ENCODE data around the gene C1orf174. TPM values are rescaled to one million over a fixed set of nuclear protein-coding genes. Genes with fewer than 3 reads are reported as not detected.

The C1orf174 gene
- total RNA-seq, 1 experiment from 2014 or later = 21.1 TPM

DNA sequence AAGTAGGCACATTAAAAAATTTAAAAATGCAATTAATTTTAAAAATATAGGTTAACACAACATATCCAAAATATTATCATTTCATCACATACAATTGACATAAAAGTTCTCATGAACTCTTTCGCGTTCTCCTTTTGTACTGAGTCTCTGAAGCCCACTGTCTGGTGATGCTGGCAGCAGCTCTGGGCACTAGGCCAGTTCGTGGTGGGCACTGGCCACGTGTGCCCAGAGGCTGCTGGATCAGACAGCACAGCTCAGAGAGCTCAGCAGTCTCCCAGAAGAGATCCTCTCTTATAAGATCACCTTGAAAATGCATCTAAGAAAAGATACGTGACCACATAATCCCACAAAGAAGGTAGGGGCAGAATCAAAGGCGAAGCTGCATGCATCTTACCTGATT, 53.0 kb downstream of the C1orf174 start:
- no peak overlapping the region for H3K23ac ChIP-seq (ENCODE audit: insufficient read length, low read depth, low read length)
- TF ChIP-seq, protein P1, sequence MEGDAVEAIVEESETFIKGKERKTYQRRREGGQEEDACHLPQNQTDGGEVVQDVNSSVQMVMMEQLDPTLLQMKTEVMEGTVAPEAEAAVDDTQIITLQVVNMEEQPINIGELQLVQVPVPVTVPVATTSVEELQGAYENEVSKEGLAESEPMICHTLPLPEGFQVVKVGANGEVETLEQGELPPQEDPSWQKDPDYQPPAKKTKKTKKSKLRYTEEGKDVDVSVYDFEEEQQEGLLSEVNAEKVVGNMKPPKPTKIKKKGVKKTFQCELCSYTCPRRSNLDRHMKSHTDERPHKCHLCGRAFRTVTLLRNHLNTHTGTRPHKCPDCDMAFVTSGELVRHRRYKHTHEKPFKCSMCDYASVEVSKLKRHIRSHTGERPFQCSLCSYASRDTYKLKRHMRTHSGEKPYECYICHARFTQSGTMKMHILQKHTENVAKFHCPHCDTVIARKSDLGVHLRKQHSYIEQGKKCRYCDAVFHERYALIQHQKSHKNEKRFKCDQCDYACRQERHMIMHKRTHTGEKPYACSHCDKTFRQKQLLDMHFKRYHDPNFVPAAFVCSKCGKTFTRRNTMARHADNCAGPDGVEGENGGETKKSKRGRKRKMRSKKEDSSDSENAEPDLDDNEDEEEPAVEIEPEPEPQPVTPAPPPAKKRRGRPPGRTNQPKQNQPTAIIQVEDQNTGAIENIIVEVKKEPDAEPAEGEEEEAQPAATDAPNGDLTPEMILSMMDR (conservative IDR thresholded peaks at IDR 0.05) = no peak
- Mint-ChIP-seq H3K4me3 (no peak overlapping the region), H3K27ac (no peak overlapping the region), H3K27me3 (ENCODE audit: low read depth) (no peaks in the 10 kb centered on the region), H3K36me3 (ENCODE audit: insufficient read depth in 1 of 3, low read depth in 3 of 3) (peaks cover 8 to 39% (median 38%) of the 10 kb centered on the region in 3 experiments), H3K9me3 (no peaks in the 10 kb centered on the region), H3K4me1 (no peaks in the 10 kb centered on the region)
- no peak overlapping the region for H4K8ac ChIP-seq (replicated peaks; ENCODE audit: insufficient read length, low read depth, low read length)
- no peak overlapping the region for H3K14ac ChIP-seq (ENCODE audit: insufficient read depth, low read length)
- H3K79me2 ChIP-seq (ENCODE audit: insufficient read depth, low read length) = no peaks in the 10 kb centered on the region
- no peak overlapping the region for H2BK20ac ChIP-seq (ENCODE audit: low read depth, low read length, poor library complexity, severe bottlenecking)
- H3K27me3 ChIP-seq (ENCODE audit: insufficient read depth, low read length) = no peaks in the 10 kb centered on the region
- H3K56ac ChIP-seq (ENCODE audit: insufficient read length, low read depth, low read length) = no peak overlapping the region
- H2AK5ac ChIP-seq (ENCODE audit: insufficient read length, low read length) = no peak overlapping the region
- H2AFZ ChIP-seq (ENCODE audit: low read length) = no peak overlapping the region
- no peak overlapping the region for H2BK12ac ChIP-seq (ENCODE audit: insufficient read length, low read depth, low read length)
- no peaks in the 10 kb centered on the region for H3K23me2 ChIP-seq (ENCODE audit: insufficient read length, low read depth, low read length, poor library complexity, severe bottlenecking)
- no peak overlapping the region for H3T11ph ChIP-seq (ENCODE audit: low read length)
- no peak overlapping the region for H2BK15ac ChIP-seq (ENCODE audit: low read depth, low read length)
- no peaks in the 10 kb centered on the region for H4K20me1 ChIP-seq (ENCODE audit: control insufficient read depth, insufficient read depth, insufficient read length)
- H3K9ac ChIP-seq (ENCODE audit: extremely low read depth, insufficient read length, low read length) = no peak overlapping the region
- no peak overlapping the region for H3K4ac ChIP-seq (ENCODE audit: low read depth, low read length)
- H3K9me3 ChIP-seq (ENCODE audit: control insufficient read depth, low read depth, low read length) = no peaks in the 10 kb centered on the region
- H3K4me2 ChIP-seq (ENCODE audit: insufficient read depth, insufficient read length, low read length) = no peak overlapping the region
- H4K91ac ChIP-seq (ENCODE audit: insufficient read length, low read depth, low read length) = no peak overlapping the region
- no peak overlapping the region for H3K18ac ChIP-seq (ENCODE audit: insufficient read length, low read depth, low read length)
- no peak overlapping the region for H2BK5ac ChIP-seq (ENCODE audit: insufficient read length, low read length)
- H3K79me1 ChIP-seq (ENCODE audit: insufficient read depth, low read depth, low read length, poor library complexity, severe bottlenecking) = no peaks in the 10 kb centered on the region
- no peak overlapping the region for H2BK120ac ChIP-seq (ENCODE audit: low read depth, low read length, poor library complexity, severe bottlenecking)
- DNase-seq = no peak
- H3K4me1 ChIP-seq (ENCODE audit: insufficient read depth, low read length) = no peaks in the 10 kb centered on the region
- H4K5ac ChIP-seq (ENCODE audit: insufficient read length, low read depth, low read length) = no peak overlapping the region
- H3K27ac ChIP-seq (ENCODE audit: insufficient read length, low read depth, low read length) = no peak overlapping the region
- no CpG with 5 or more reads among the region's 6 CpGs for WGBS (ENCODE audit: extremely low coverage, insufficient read length, low lambda C conversion rate)
